ENCODE results near the gene GGT6.
"Not testable (repeated sequence)": the region's sequence is repeated elsewhere in the genome, so short reads cannot be mapped to it uniquely, and the experiment has no call there.

Gene GGT6

DNA sequence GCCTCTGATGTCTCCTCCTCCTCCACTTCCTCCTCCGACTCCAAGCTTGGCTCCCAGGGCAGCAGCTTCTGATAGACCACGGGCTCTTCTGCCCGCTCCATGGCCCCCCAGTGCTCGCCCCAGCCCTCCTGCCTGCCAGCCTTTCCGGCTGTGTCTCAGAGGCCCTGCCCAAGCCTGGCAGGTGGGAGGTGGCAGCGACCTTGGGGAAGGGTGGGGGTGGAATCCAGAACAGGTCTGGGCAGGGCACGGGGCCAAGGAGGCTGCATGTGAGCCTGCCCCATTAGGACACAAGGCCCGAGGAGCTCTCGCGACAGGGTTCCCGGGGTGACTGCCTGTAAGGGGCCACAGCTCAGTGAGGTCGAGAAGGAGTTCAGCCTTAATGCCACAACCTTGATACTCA, at the start of gene GGT6:
GGT6 (minus strand) TSS at position 157 of the 400 bp plus-strand sequence; CDS start at position 101, 56 bp downstream.
- no peak for DNase-seq

- no peak for DNase-seq
Measured at GRCh38 chr17:4610162-4610561, 49.8 kb upstream of the GGT6 start.

DNA sequence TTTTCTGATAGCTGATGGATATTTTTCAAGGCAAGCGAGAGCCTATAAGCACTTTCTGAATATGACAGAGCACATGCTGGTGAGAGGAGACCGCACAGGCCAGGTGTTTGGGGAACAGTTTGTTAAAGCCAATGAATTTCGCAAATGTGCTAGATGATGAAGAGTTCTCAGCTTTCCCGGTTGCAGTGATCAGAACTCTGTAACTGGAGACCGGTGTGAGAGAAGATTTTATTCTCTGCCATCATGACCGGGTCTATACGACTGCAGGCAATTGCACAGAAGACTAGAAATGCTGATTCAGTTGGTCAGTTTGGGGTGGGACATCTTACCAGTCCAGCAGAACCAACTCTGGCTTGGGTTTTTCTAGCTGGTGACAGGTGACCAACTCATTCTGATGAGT, 49.4 kb upstream of the GGT6 start:
- no peak for DNase-seq

DNA sequence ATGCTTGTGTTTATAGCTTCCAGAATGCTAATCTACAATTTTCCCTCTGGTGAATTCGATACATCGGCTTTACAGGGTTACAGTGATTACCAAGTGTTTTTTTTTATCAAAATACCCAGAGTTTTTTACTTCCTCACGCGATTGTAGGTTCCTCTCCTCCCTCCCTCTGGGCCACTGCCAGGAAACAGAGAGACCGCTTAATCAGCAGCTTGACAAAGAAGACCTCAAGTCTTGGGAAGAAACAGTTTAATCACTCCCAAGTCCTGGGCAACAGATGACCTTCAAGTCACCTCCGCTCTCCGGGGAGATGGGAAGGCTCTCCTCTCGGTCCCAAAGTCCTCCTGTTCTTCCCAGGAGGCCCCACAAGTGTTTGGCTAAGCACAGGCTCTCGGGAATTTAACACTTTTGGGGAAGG, 47.4 kb upstream of the GGT6 start:
- no peak for DNase-seq

DNA sequence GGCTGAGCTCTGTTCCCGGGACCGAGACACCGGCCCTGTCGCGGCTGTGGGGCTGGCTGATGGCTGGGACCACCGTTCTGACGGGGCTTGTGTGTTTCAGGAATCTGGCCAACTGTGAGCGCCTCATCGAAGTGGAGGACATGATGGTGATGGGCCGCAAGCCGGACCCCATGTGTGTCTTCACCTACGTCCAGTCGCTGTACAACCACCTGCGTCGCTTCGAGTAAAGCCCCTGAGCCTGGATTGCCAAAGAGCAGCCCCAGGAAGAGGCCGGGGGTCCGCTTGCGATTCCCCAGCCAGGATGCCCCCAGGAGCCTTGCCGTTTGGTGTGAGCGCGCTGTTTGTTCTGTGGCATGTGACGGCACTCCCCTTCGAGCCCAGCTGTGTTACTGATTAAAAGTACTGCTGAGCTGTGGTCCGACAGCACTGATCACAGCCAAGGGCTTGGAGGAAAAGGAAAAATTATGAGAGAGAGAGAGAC, 46.9 kb upstream of the GGT6 start:
- no peak for DNase-seq

DNA sequence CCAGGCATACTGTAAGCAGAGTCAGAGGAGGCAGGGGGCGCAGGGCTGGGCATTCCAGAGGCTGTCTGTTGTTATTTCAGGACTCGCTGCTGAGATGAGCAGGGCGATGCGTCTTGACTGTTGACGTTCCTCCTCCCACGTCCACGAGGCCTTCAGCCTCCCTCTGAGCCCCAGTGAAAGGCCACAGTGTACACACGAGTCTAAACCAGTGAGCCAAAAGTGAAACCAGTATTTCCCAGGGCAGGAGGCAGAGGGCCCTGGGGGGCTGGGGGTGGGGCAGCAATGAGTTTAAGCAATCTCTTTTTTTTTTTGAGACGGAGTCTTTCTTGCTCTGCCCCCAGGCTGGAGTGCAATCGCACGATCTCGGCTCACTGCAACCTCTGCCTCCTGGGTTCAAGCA, 45.4 kb upstream of the GGT6 start:
- DNase-seq: no peak

- DNase-seq: not testable (repeated sequence)
Measured at GRCh38 chr17:4604736-4605135, 44.4 kb upstream of the GGT6 start.

DNA sequence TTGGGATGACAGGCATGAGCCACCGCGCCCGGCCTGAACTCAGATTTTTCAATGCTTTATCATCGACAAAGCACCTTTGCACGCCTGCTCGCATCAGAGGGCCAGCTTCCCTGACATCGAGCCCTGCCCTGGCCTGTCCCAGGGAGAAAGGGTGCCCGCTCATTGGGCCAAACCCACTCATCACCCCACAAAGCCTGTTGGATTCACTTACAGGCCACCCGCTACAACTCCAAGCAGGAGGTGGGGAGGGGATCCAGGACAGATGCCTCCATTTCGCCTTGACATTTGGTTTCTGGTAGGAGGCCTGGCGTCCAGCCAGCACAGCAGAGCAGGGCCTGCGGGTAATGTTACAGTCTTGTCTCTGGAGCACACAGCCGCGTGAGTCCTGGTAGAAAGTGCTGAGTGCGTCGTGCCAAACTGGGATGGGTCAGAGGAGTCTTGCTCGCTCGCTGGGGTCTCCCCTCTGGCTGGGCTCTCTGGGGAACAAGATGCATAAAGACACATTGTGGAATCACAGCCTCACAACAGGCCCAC, 43.8 kb upstream of the GGT6 start:
- DNase-seq: no peak

GRCh38 chr17:4602041-4602440, 41.7 kb upstream of the GGT6 start:
- DNase-seq: no peak

DNA sequence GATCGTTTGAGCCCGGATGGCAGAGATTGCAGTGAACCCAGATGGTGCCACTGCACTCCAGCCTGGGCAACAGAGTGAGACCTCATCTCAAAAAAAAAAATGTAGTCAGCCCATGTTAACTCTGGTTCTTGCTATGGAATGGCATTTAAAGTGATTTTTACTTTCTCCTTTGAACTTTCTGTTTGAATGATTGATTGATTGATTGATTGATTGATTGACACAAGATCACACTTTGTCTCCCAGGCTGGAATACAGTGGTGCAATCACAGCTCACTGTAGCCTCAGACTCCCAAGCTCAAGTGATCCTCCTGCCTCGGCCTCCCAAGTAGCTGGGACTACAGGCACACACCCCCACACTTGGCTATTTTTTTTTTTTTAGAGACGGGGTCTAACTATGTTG, 40.9 kb upstream of the GGT6 start:
- DNase-seq: no peak

GRCh38 chr17:4600563-4600962, 40.2 kb upstream of the GGT6 start:
- no peak for DNase-seq

DNA sequence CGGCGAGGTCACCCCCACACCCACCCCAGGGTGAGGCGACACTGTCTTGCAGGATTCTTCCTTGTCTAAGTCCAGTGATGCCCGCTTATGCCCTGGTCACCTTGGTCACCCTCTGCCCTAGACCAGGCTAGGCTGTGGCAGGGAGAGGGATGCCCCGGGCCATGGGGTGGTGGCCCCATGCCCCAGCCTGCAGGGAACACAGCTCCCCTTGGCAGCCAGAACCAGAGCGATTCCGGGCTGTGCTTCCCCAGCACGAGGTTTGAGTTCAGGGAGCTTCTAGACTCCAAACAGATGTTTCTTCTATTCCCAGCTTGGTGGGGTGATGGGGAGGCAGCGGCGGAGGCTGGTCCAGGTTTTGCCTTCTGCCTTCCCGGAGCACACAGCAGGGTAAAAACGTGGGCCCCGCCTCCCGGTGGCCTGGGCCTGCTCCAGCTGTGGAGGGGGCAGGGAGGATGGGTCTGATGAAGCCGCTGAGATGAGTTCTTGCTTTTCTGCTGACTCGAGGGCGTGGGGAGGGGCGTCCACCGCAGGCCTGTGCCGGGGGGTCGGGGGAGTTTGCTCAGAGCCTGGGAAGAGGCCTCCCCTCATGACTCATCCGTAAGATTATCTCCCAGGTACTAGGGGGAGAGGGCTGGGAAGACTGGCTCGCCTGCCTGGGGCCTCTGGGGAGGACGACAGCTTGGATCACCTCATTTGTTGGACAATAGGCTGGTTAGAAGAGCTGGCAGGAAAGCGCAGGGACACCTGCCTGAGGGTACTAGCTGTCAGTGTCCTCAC, 39.3 kb upstream of the GGT6 start:
- DNase-seq: no peak

- DNase-seq: no peak
Measured at GRCh38 chr17:4598776-4599504, 38.6 kb upstream of the GGT6 start.

DNA sequence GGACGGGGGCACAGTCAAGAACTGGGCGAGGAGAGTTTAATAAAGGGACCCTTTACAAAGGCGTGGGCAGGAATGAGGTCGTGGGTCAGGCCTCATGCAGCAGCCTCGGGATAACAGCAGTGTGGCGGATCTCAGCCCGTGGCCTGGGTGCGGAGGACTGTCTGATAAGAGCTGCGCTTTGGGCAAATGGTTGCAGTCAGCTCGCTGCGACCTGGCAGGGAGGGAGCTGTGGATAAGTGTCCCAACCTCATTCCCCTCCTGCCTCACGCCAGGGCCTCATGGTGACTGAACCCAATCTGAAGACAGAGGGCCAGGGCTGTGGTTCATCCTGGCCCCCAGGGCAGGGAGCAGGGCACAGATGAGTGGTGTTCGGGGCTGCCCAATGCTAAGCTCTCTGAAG, 37.6 kb upstream of the GGT6 start:
- DNase-seq: no peak

GRCh38 chr17:4596636-4597380, 36.4 kb upstream of the GGT6 start:
- DNase-seq: no peak

DNA sequence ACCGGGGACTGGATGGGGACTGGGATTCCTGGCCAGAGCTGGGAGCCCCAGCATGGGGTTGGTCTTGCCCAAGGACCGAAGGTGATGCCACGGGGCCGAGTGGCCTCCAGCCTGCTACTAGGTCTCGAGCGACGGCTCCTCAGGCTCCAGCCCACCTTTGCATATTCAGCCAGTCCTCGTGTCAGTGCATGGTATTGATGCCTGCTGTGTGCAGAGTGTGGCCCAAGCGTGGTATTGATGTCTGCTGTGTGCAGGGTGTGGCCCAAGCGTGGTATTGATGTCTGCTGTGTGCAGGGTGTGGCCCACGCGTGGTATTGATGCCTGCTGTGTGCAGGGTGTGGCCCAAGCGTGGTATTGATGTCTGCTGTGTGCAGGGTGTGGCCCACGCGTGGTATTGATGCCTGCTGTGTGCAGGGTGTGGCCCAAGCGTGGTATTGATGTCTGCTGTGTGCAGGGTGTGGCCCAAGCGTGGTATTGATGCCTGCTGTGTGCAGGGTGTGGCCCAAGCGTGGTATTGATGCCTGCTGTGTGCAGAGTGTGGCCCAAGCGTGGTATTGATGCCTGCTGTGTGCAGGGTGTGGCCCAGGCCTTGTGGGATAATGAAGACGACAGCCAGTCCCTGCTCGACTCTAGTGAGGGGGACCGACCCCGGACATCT, 35.4 kb upstream of the GGT6 start:
- DNase-seq: not testable (repeated sequence)

DNA sequence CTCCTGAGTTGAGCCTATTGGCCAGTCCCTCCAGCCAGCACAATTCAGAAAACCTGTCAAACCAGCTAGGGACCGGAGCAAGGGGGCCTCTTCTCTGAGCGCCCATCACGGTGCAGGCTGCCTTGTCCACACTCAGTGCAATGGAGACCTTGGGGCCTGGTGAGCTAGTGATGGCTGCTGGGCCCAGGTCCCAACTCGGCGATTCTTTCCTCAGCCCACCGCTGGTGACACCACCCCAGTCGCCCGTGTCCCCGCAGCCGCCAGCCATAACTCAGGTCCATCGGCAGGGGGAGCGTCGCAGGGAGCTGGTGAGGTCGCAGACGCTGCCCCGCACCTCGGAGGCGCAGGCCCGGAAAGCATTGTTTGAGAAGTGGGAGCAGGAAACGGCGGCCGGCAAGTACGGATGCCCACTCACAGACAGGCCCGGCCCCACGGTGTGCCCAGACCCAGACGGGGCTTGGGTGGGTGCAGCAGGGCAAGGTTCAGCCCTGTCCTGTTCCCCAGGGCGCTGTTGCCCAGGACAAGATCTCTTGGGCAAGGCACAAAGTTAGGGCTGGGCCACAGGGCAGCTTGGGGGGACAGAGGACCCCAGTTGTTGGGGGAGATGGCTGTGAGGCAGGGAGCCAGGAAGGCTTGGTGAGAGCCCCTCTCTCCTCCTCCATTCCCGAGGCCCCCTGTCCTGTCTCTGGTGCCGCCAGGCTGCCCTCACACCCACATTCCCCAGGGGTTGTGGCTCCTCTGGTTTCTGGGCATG, 34.7 kb upstream of the GGT6 start:
- peak; percentile 26 for DNase-seq

GRCh38 chr17:4594406-4594805, 34.0 kb upstream of the GGT6 start:
- DNase-seq: no peak

GRCh38 chr17:4593021-4593421, 32.6 kb upstream of the GGT6 start:
- DNase-seq: no peak

GRCh38 chr17:4592240-4593005, 32.0 kb upstream of the GGT6 start:
- DNase-seq: no peak

DNA sequence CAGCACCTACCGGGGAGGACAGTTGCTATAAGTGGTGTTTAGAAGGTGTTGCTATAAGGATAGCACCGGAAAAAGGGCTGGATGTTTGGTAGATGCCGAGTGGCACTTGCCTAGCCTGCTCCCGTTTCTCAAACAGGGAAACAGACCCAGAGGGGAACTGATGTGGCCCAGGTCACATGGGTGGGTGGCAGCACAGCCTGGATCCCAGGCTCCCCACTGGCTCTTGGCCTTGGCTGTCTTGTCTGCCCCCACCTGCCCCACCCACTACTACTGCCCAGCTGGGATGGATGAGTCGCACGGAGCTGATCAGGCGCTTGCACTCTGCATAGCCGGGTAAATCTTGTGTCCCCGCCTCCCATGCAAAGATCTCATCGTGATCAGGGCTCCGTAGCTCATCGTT, 31.2 kb upstream of the GGT6 start:
- DNase-seq: no peak
